ENCODE results near the gene CUL7.

CUL7 gene

GRCh38 chr6:42996513-42996912, 57.1 kb downstream of the CUL7 start:
- peak; percentile 6 for TF ChIP-seq CTCF (conservative IDR thresholded peaks at IDR 0.05; ENCODE audit: control insufficient read depth, insufficient read depth, low read depth, low read length)
- no peak for DNase-seq (ENCODE audit: low read depth)
- H3K4me3 ChIP-seq (ENCODE audit: control insufficient read depth, low read depth, low read length): no peak overlapping the region

- TF ChIP-seq CTCF (conservative IDR thresholded peaks at IDR 0.05; ENCODE audit: control insufficient read depth, insufficient read depth, low read depth, low read length): no peak
- H3K4me3 ChIP-seq (ENCODE audit: control insufficient read depth, low read depth, low read length): no peak overlapping the region
- no peak for DNase-seq (ENCODE audit: low read depth)
Measured at GRCh38 chr6:42993445-42993844, 60.2 kb downstream of the CUL7 start.

- no peak for DNase-seq (ENCODE audit: low read depth)
- no peak for TF ChIP-seq CTCF (conservative IDR thresholded peaks at IDR 0.05; ENCODE audit: control insufficient read depth, insufficient read depth, low read depth, low read length)
- H3K4me3 ChIP-seq (ENCODE audit: control insufficient read depth, low read depth, low read length): no peak overlapping the region
Measured at GRCh38 chr6:42989923-42990322, 63.7 kb downstream of the CUL7 start.

- peak; percentile 83 for DNase-seq (ENCODE audit: low read depth)
- TF ChIP-seq CTCF (conservative IDR thresholded peaks at IDR 0.05; ENCODE audit: control insufficient read depth, insufficient read depth, low read depth, low read length): no peak
- no peak overlapping the region for H3K4me3 ChIP-seq (ENCODE audit: control insufficient read depth, low read depth, low read length)
Measured at GRCh38 chr6:42988486-42989020, 65.1 kb downstream of the CUL7 start.

Measured in fibroblast of mammary gland (primary cell).